H1 (cell line): ENCODE results near the gene ACP3. TPM values are rescaled to one million over a fixed set of nuclear protein-coding genes. Genes with fewer than 3 reads are reported as not detected.

Source experiments
- CTCF ChIA-PET: fragments of 300-600 bp; sonication (Branson Sonifier 250); formaldehyde crosslinking; loops from one replicate; lab custom pipeline; 2021; ENCODE audit not compliant: partially characterized antibody; lab: Charles Lee
- POLR2A ChIA-PET: fragments of 300-600 bp; sonication (Branson Sonifier 250); formaldehyde crosslinking; loops from one replicate; lab custom pipeline; 2021; ENCODE audit warnings: inconsistent platforms; ENCODE audit not compliant: partially characterized antibody; lab: Charles Lee
- DNase-seq, 2 experiments: peaks; one replicate each; pipeline versions ENCODE4 v3.0.0 to v3.0.0-alpha.2; 2010 to 2022; ENCODE audit warnings: low spot score in 2 of 2, low read depth in 1 of 2, mixed read lengths in 1 of 2
- FAIRE-seq: peaks from 2 replicates; lab custom pipeline; 2011; peaks lifted over from hg19 to GRCh38; lab: Jason Lieb, UNC
- H2AFZ ChIP-seq: 2 replicates; pipeline ENCODE4 v1.8.1; 2012; ENCODE audit warnings: low read length, inconsistent platforms
- H2AK5ac ChIP-seq: 2 replicates; pipeline ENCODE4 v1.6.1; 2013; ENCODE audit warnings: low read depth, low read length
- H2BK120ac ChIP-seq: replicated peaks from 2 replicates; pipeline ENCODE3; 2013; ENCODE audit warnings: low read depth, low read length, inconsistent platforms
- H2BK12ac ChIP-seq: 2 replicates; pipeline ENCODE4 v1.6.1; 2013; ENCODE audit warnings: low read depth, low read length
- H2BK15ac ChIP-seq: 2 replicates; pipeline ENCODE4 v1.6.1; 2013; ENCODE audit warnings: low read length
- H2BK20ac ChIP-seq: 2 replicates; pipeline ENCODE4 v1.6.1; 2013; ENCODE audit warnings: low read length
- H2BK5ac ChIP-seq: 2 replicates; pipeline ENCODE4 v1.6.1; 2013; ENCODE audit warnings: low read depth, low read length
- H3K14ac ChIP-seq: 2 replicates; pipeline ENCODE4 v1.6.1; 2013; ENCODE audit warnings: inconsistent platforms; ENCODE audit not compliant: insufficient read length
- H3K18ac ChIP-seq: 2 replicates; pipeline ENCODE4 v1.6.1; 2013; ENCODE audit warnings: low read length; ENCODE audit errors: extremely low read depth
- H3K23ac ChIP-seq: 2 replicates; pipeline ENCODE4 v1.6.1; 2013; ENCODE audit warnings: inconsistent platforms; ENCODE audit not compliant: insufficient read length
- H3K23me2 ChIP-seq: 2 replicates; pipeline ENCODE4 v1.6.1; 2013; ENCODE audit warnings: low read depth, low read length
- H3K27ac ChIP-seq: 2 replicates; pipeline ENCODE4 v1.6.1; 2011; ENCODE audit warnings: low read depth, low read length, inconsistent platforms
- H3K27me3 ChIP-seq, 4 experiments: replicated peaks in 1 of 4; 1 replicate in 1 of 4; 2 replicates in 3 of 4; pipeline versions ENCODE4 v1.6.1 to v1.8.1; 2011 to 2013; ENCODE audit warnings: low read length in 3 of 4, mild to moderate bottlenecking in 3 of 4, inconsistent platforms in 2 of 4, mixed read lengths in 2 of 4, moderate library complexity in 1 of 4; ENCODE audit not compliant: control insufficient read depth in 3 of 4, insufficient read depth in 3 of 4; ENCODE audit errors: extremely low read depth in 1 of 4
- H3K36me3 ChIP-seq, 4 experiments: 2 replicates each; pipeline versions ENCODE4 v1.6.1 to v1.8.1; 2011 to 2013; ENCODE audit warnings: mild to moderate bottlenecking in 4 of 4, low read length in 3 of 4, moderate library complexity in 2 of 4, control low read depth in 1 of 4, inconsistent platforms in 1 of 4; ENCODE audit not compliant: insufficient read depth in 4 of 4, control insufficient read depth in 2 of 4
- H3K4ac ChIP-seq: replicated peaks from 2 replicates; pipeline ENCODE3; 2013; ENCODE audit warnings: low read length, low read depth, mixed read lengths, inconsistent platforms; ENCODE audit not compliant: insufficient read length
- H3K4me1 ChIP-seq, 4 experiments: replicated peaks in 1 of 4; 1 replicate in 1 of 4; 2 replicates in 3 of 4; pipeline versions ENCODE4 v1.6.1 to v1.8.1; 2011 to 2013; ENCODE audit warnings: low read length in 3 of 4, inconsistent platforms in 2 of 4, mixed read lengths in 1 of 4; ENCODE audit not compliant: insufficient read depth in 4 of 4, control insufficient read depth in 3 of 4
- H3K4me2 ChIP-seq, 2 experiments: 2 replicates each; pipeline versions ENCODE4 v1.6.1 to v1.8.1; 2011 to 2013; ENCODE audit warnings: low read depth in 2 of 2, low read length in 2 of 2, control low read depth in 1 of 2, inconsistent platforms in 1 of 2, mild to moderate bottlenecking in 1 of 2; ENCODE audit not compliant: insufficient read depth in 1 of 2
- H3K4me3 ChIP-seq, 4 experiments: fragments of 200-600, 300-600 bp in 1 of 4; sonication (generic), shearing (Covaris generic), sonication (Bioruptor Twin) in 1 of 4; 2 replicates each; pipeline versions ENCODE4 v1.5.1 to v1.8.1; 2011 to 2016; ENCODE audit warnings: low read length in 4 of 4, low read depth in 3 of 4, control low read depth in 2 of 4, inconsistent platforms in 2 of 4, mild to moderate bottlenecking in 2 of 4, mixed read lengths in 1 of 4, moderate library complexity in 1 of 4; ENCODE audit not compliant: insufficient read depth in 2 of 4; ENCODE audit errors: extremely low read depth in 1 of 4
- H3K56ac ChIP-seq: replicated peaks from 2 replicates; pipeline ENCODE3; 2013; ENCODE audit warnings: low read depth, mild to moderate bottlenecking, mixed read lengths, low read length, inconsistent platforms; ENCODE audit not compliant: insufficient read length
- H3K79me1 ChIP-seq: 2 replicates; pipeline ENCODE4 v1.6.1; 2013; ENCODE audit warnings: low read depth, low read length, control low read depth
- H3K79me2 ChIP-seq, 2 experiments: 2 replicates each; pipeline versions ENCODE4 v1.6.1 to v1.8.1; 2012 to 2013; ENCODE audit warnings: low read length in 2 of 2, mild to moderate bottlenecking in 2 of 2, inconsistent platforms in 1 of 2; ENCODE audit not compliant: insufficient read depth in 2 of 2, control insufficient read depth in 1 of 2
- H3K9ac ChIP-seq, 4 experiments: replicated peaks in 1 of 4; 1 replicate in 1 of 4; 2 replicates in 3 of 4; pipeline versions ENCODE4 v1.6.1 to v1.8.1; 2011 to 2013; ENCODE audit warnings: low read depth in 3 of 4, low read length in 3 of 4, control low read depth in 2 of 4, mild to moderate bottlenecking in 2 of 4, moderate library complexity in 2 of 4, inconsistent platforms in 1 of 4; ENCODE audit errors: extremely low read depth in 1 of 4
- H3K9me3 ChIP-seq, 2 experiments: 2 replicates each; pipeline versions ENCODE4 v1.6.1 to v1.8.1; 2012 to 2013; ENCODE audit warnings: mild to moderate bottlenecking in 2 of 2, moderate library complexity in 2 of 2, control low read depth in 1 of 2, inconsistent platforms in 1 of 2, low read depth in 1 of 2, low read length in 1 of 2, mixed read lengths in 1 of 2; ENCODE audit not compliant: insufficient read depth in 2 of 2
- H4K20me1 ChIP-seq, 2 experiments: replicated peaks in 1 of 2; 2 replicates each; pipeline versions ENCODE3 to v1.8.1; 2011 to 2013; ENCODE audit warnings: inconsistent platforms in 2 of 2, low read length in 2 of 2, mild to moderate bottlenecking in 1 of 2; ENCODE audit not compliant: insufficient read depth in 2 of 2, control insufficient read depth in 1 of 2
- H4K5ac ChIP-seq: 2 replicates; pipeline ENCODE4 v1.6.1; 2013; ENCODE audit warnings: low read length, low read depth, mixed read lengths, inconsistent platforms; ENCODE audit not compliant: insufficient read length
- H4K8ac ChIP-seq: 2 replicates; pipeline ENCODE4 v1.8.0; 2013; ENCODE audit warnings: mild to moderate bottlenecking, moderate library complexity, low read length, inconsistent platforms; ENCODE audit not compliant: insufficient read depth; ENCODE audit errors: extremely low read depth
- H4K91ac ChIP-seq: replicated peaks from 2 replicates; pipeline ENCODE3; 2013; ENCODE audit warnings: low read length, mixed read lengths, inconsistent platforms; ENCODE audit not compliant: insufficient read length
- CREB1 ChIP-seq: IDR thresholded peaks from 2 replicates; pipeline ENCODE4 v1.6.1; 2012; ENCODE audit warnings: inconsistent platforms
- CTBP2 ChIP-seq: IDR thresholded peaks from 2 replicates; pipeline ENCODE4 v1.7.0; 2011; ENCODE audit warnings: borderline replicate concordance, mild to moderate bottlenecking, moderate library complexity, mixed read lengths, low read length; ENCODE audit not compliant: insufficient read depth, insufficient read length
- EP300 ChIP-seq, 2 experiments: IDR thresholded peaks; 1 replicate in 1 of 2; 2 replicates in 1 of 2; pipeline ENCODE4 v1.6.1; 2011 to 2012; ENCODE audit warnings: low read depth in 2 of 2, low read length in 2 of 2, mild to moderate bottlenecking in 2 of 2, borderline replicate concordance in 1 of 2, inconsistent platforms in 1 of 2, moderate library complexity in 1 of 2
- PHF8 ChIP-seq: fragments of 200-600 bp; sonication (generic); conservative IDR thresholded peaks from 2 replicates; pipeline ENCODE4 v1.7.1; 2012; ENCODE audit warnings: low read depth, mild to moderate bottlenecking, inconsistent platforms, low read length, moderate library complexity
- RAD21 ChIP-seq, 2 experiments: IDR thresholded peaks in 1 of 2; conservative IDR thresholded peaks in 1 of 2; 2 replicates each; pipeline ENCODE4 v1.6.1; 2011; ENCODE audit warnings: low read depth in 2 of 2, low read length in 2 of 2, improper control_type of control experiment in 1 of 2, inconsistent platforms in 1 of 2, mild to moderate bottlenecking in 1 of 2, moderate library complexity in 1 of 2
- WGBS, 2 experiments: shearing (Covaris generic) in 1 of 2; methylation state at CpG; one replicate each; pipeline versions ENCODE4 v1.1.6 to v1.1.7; 2013 to 2015; ENCODE audit warnings: low lambda C conversion rate in 2 of 2, mixed read lengths in 2 of 2, inconsistent platforms in 1 of 2, low coverage in 1 of 2, missing lambda C conversion rate in 1 of 2; ENCODE audit not compliant: insufficient replicate concordance in 2 of 2, insufficient coverage in 1 of 2, insufficient read length in 1 of 2; ENCODE audit errors: extremely low coverage in 1 of 2, missing lambda C conversion rate in 1 of 2; 5-methylcytosine and 5-hydroxymethylcytosine counted together
- polyA plus RNA-seq, 7 experiments: library from polyadenylated mRNA; depleted of rRNA in 3 of 7; stranded (reverse) in 5 of 7; unstranded in 2 of 7; fragments of >200 nt in 5 of 7; fragments of 200-250 nt in 2 of 7; gene quantifications; 1 replicate in 5 of 7; 2 replicates in 1 of 7; 4 replicates in 1 of 7; pipeline versions ENCODE4 v1.2.1 to v1.2.3, GENCODE V29; 2011 to 2013; ENCODE audit warnings: missing spikeins in 2 of 7, mixed read lengths in 2 of 7
- total RNA-seq: library from RNA; stranded (reverse); fragmentation: NEBNext Ultra II Directional; extraction: Animal tissue kit (Norgen Biotek cat#: 25700); gene quantifications from 2 replicates; pipeline ENCODE4 v1.2.1, GENCODE V29; 2021
- TF ChIP-seq, protein P1 (sequence below): IDR thresholded peaks from 2 replicates; pipeline ENCODE4 v1.6.1; 2011; ENCODE audit warnings: low read depth, mild to moderate bottlenecking, low read length; ENCODE audit not compliant: insufficient read depth

The ACP3 gene
- total and polyA plus RNA-seq, 2 of the 8 experiments (the other 6 are each of a cell fraction or from before 2014, with no cell fraction given), result 1.2 to 1.4 TPM

DNA sequence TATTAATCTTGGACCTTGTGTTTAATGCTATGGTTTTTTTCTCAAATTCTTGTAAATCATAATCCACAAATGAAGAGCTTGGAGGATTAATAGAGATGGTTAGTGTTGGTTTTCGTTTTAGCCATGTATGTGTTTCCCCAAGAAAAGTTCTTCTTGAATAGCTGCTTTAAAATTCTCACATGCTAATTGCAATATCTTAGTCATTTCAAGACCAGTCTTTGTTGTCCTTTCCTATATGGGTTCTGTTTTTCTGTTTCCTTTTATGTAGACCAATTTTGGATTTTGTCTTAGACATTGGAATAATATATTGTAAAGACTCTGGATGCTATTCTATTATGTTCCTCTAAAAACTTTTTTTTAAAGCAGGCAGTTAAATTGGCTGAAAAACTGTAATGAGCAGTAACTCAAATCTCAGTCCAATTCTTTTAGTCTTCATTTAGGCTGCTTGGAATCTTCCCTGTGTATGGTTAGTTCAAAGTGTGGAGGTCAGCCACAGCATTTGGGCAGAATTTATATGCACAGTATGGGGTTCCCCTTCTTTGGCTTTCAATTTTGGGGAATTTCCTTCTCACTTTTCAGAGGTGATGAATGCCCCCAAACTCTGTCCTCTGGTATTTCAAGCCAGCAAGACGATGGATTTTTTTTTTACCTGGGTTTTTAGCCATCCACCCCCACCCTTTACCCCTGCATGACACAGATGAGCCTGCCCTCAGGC is 61.0 kb downstream of the ACP3 start:
- no peaks in the 10 kb centered on the region for H3K27me3 ChIP-seq
- WGBS, 2 experiments, result 89% methylated on average over 2 of the region's 2 CpGs; no CpG with 5 or more reads in 1 of the 2 experiments
- H4K8ac ChIP-seq, result no peak overlapping the region
- TF ChIP-seq CREB1, result no peak
- TF ChIP-seq PHF8, result no peak
- TF ChIP-seq EP300 (IDR thresholded peaks at IDR 0.05; ENCODE audit: borderline replicate concordance in 1 of 2, low read depth in 2 of 2, low read length in 2 of 2), result no peak
- TF ChIP-seq CTBP2, result no peak
- TF ChIP-seq, protein P1, sequence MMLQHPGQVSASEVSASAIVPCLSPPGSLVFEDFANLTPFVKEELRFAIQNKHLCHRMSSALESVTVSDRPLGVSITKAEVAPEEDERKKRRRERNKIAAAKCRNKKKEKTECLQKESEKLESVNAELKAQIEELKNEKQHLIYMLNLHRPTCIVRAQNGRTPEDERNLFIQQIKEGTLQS, result no peak
- no peak for TF ChIP-seq RAD21 (IDR thresholded peaks at IDR 0.05 in 1 of 2, conservative IDR thresholded peaks at IDR 0.05 in 1 of 2; ENCODE audit: low read depth in 2 of 2, low read length in 2 of 2)
- TF ChIP-seq, all 59 proteins: peak for 0
- no peak overlapping the region for H4K91ac ChIP-seq
- H3K23me2 ChIP-seq, result no peaks in the 10 kb centered on the region
- H2BK20ac ChIP-seq, result no peak overlapping the region
- no peaks in the 10 kb centered on the region for H4K20me1 ChIP-seq
- CTCF ChIA-PET, result interaction anchor here (2.5 kb wide), 1 partner anchor 21 kb away, joined by 5 read pairs; no protein-coding TSS in a partner anchor
- no peaks in the 10 kb centered on the region; the same call in 1 of the 2 replicates for H3K79me1 ChIP-seq
- no peak overlapping the region for H4K5ac ChIP-seq
- DNase-seq (no peak), FAIRE-seq (no peak)
- H3K4ac ChIP-seq, result no peak overlapping the region
- no peak overlapping the region for H3K14ac ChIP-seq
- no peak overlapping the region for H3K56ac ChIP-seq
- no peak overlapping the region for H3K9ac ChIP-seq
- no peak overlapping the region for H3K18ac ChIP-seq
- no peak overlapping the region for H2AFZ ChIP-seq
- H3K4me3 ChIP-seq, result peak overlapping the region in 1 of 4 experiments; percentile 58; a peak in 1 of 8 replicates
- H3K4me2 ChIP-seq, result no peak overlapping the region
- POLR2A ChIA-PET, result interaction anchor here (1.9 kb wide), 1 partner anchor 11 kb away, joined by 5 read pairs; no protein-coding TSS in a partner anchor
- peaks cover 15 to 22% (median 19%) of the 10 kb centered on the region in 4 experiments for H3K4me1 ChIP-seq
- no peak overlapping the region for H2BK5ac ChIP-seq
- no peak overlapping the region for H2BK12ac ChIP-seq
- no peak overlapping the region for H3K23ac ChIP-seq
- no peak overlapping the region for H3K27ac ChIP-seq
- no peak overlapping the region for H2AK5ac ChIP-seq
- peaks cover 0 to 21% of the 10 kb centered on the region in 2 experiments; a peak in 2 of 4 replicates for H3K79me2 ChIP-seq
- H2BK15ac ChIP-seq, result no peak overlapping the region
- H3K36me3 ChIP-seq, result no peaks in the 10 kb centered on the region
- peaks cover 2% of the 10 kb centered on the region in 2 experiments; a peak in 1 of 4 replicates for H3K9me3 ChIP-seq
- H2BK120ac ChIP-seq, result no peak overlapping the region
